IMR-90 (cell line): ENCODE data around the gene TCF7L1. TPM values are rescaled to one million over a fixed set of nuclear protein-coding genes. Genes with fewer than 3 reads are reported as not detected.

Experiments
- ATAC-seq: fragments of 200-7000 bp; cut with Tn5 transposase; 2 replicates; pipeline ENCODE4 v1.9.1; 2020; ENCODE audit warnings: low read depth, mild to moderate bottlenecking, moderate library complexity
- BruUV-seq: library from RNA; stranded (reverse); fragments of 400-500 nt; replicated peaks from 2 replicates; lab custom pipeline; 2021; lab: Mats Ljungman, UMichigan
- CTCF ChIA-PET: fragments of 300-600 bp; formaldehyde crosslinking; extraction: SDS; loops from one replicate; lab custom pipeline; 2021; ENCODE audit warnings: antibody characterized with exemption; lab: Yijun Ruan, JAX
- POLR2A ChIA-PET: fragments of 300-600 bp; sonication (Branson Sonifier 250); formaldehyde crosslinking; loops from one replicate; lab custom pipeline; 2022; ENCODE audit warnings: antibody characterized with exemption; ENCODE audit not compliant: unreplicated experiment; lab: Charles Lee
- DNase-seq: peaks from one replicate; pipeline ENCODE4 v3.0.0; 2013
- H2AFZ ChIP-seq: replicated peaks from 2 replicates; pipeline ENCODE3; 2013; ENCODE audit warnings: low read length, mild to moderate bottlenecking; ENCODE audit not compliant: poor library complexity
- H2AK5ac ChIP-seq: 2 replicates; pipeline ENCODE4 v1.6.1; 2013; ENCODE audit warnings: low read depth, low read length, inconsistent platforms
- H2AK9ac ChIP-seq: replicated peaks from 2 replicates; pipeline ENCODE3; 2013; ENCODE audit warnings: mild to moderate bottlenecking, low read depth, low read length, moderate library complexity; ENCODE audit not compliant: poor library complexity
- H2BK120ac ChIP-seq: 2 replicates; pipeline ENCODE4 v1.6.1; 2013; ENCODE audit warnings: low read depth, low read length, inconsistent platforms
- H2BK15ac ChIP-seq: 3 replicates; pipeline ENCODE4 v1.6.1; 2013; ENCODE audit warnings: low read depth, low read length, inconsistent platforms
- H2BK20ac ChIP-seq: 2 replicates; pipeline ENCODE4 v1.6.1; 2013; ENCODE audit warnings: low read depth, mild to moderate bottlenecking, inconsistent platforms, low read length, moderate library complexity
- H2BK5ac ChIP-seq: 2 replicates; pipeline ENCODE4 v1.6.1; 2013; ENCODE audit warnings: mild to moderate bottlenecking, low read depth, low read length, inconsistent platforms; ENCODE audit not compliant: poor library complexity, severe bottlenecking
- H3K14ac ChIP-seq: replicated peaks from 2 replicates; pipeline ENCODE4 v1.6.1; 2013; ENCODE audit warnings: low read depth, low read length, inconsistent platforms
- H3K18ac ChIP-seq: 2 replicates; pipeline ENCODE4 v1.6.1; 2013; ENCODE audit warnings: low read depth, low read length, control low read depth
- H3K23ac ChIP-seq: 2 replicates; pipeline ENCODE4 v1.6.1; 2013; ENCODE audit warnings: low read depth, low read length, inconsistent platforms
- H3K27ac ChIP-seq: 2 replicates; pipeline ENCODE4 v1.5.1; 2013; ENCODE audit warnings: mild to moderate bottlenecking, control low read depth, low read length; ENCODE audit not compliant: insufficient read depth
- H3K27me3 ChIP-seq: 2 replicates; pipeline ENCODE4 v1.6.1; 2013; ENCODE audit warnings: low read length; ENCODE audit not compliant: control insufficient read depth, insufficient read depth
- H3K36me3 ChIP-seq: 2 replicates; pipeline ENCODE4 v1.6.1; 2013; ENCODE audit warnings: low read length, mixed read lengths; ENCODE audit not compliant: control insufficient read depth, insufficient read depth
- H3K4ac ChIP-seq: 2 replicates; pipeline ENCODE4 v1.6.1; 2013; ENCODE audit warnings: low read depth, low read length, inconsistent platforms
- H3K4me1 ChIP-seq: 2 replicates; pipeline ENCODE4 v1.6.1; 2013; ENCODE audit warnings: low read length, mixed read lengths; ENCODE audit not compliant: control insufficient read depth, insufficient read depth
- H3K4me2 ChIP-seq: 2 replicates; pipeline ENCODE4 v1.6.1; 2013; ENCODE audit warnings: low read depth, mild to moderate bottlenecking, control low read depth, low read length, moderate library complexity
- H3K4me3 ChIP-seq: 2 replicates; pipeline ENCODE4 v1.5.1; 2013; ENCODE audit warnings: low read depth, mild to moderate bottlenecking, control low read depth, low read length, moderate library complexity; ENCODE audit not compliant: insufficient read depth
- H3K56ac ChIP-seq: 2 replicates; pipeline ENCODE4 v1.6.1; 2013; ENCODE audit warnings: low read length, inconsistent platforms; ENCODE audit not compliant: insufficient read depth; ENCODE audit errors: extremely low read depth
- H3K79me1 ChIP-seq, 2 experiments: 2 replicates each; pipeline ENCODE4 v1.6.1; 2013; ENCODE audit warnings: low read length in 2 of 2, inconsistent platforms in 1 of 2, low read depth in 1 of 2
- H3K9ac ChIP-seq: 2 replicates; pipeline ENCODE4 v1.6.1; 2013; ENCODE audit warnings: low read depth, low read length, control low read depth
- H3K9me1 ChIP-seq: 2 replicates; pipeline ENCODE4 v1.6.1; 2013; ENCODE audit warnings: low read length, inconsistent platforms; ENCODE audit not compliant: insufficient read depth
- H3K9me3 ChIP-seq: 2 replicates; pipeline ENCODE4 v1.6.1; 2013; ENCODE audit warnings: low read length; ENCODE audit not compliant: control insufficient read depth, insufficient read depth
- H4K20me1 ChIP-seq: 2 replicates; pipeline ENCODE4 v1.6.1; 2013; ENCODE audit warnings: low read length, inconsistent platforms; ENCODE audit not compliant: insufficient read depth
- H4K5ac ChIP-seq: 2 replicates; pipeline ENCODE4 v1.6.1; 2013; ENCODE audit warnings: mild to moderate bottlenecking, low read depth, low read length, control low read depth
- H4K8ac ChIP-seq, 2 experiments: 2 replicates each; pipeline ENCODE4 v1.6.1; 2013; ENCODE audit warnings: low read depth in 2 of 2, low read length in 2 of 2, control low read depth in 1 of 2, inconsistent platforms in 1 of 2
- H4K91ac ChIP-seq: 2 replicates; pipeline ENCODE4 v1.6.1; 2013; ENCODE audit warnings: low read depth, low read length, inconsistent platforms; ENCODE audit not compliant: insufficient read depth
- BHLHE40 ChIP-seq: fragments of 150-350 bp; IDR thresholded peaks from 2 replicates; pipeline ENCODE4 v1.6.1; 2016; ENCODE audit warnings: mild to moderate bottlenecking, low read depth, low read length
- CEBPB ChIP-seq: IDR thresholded peaks from 2 replicates; pipeline ENCODE4 v1.6.1; 2012; ENCODE audit warnings: low read depth, low read length, improper control_type of control experiment
- CHD1 ChIP-seq: IDR thresholded peaks from 2 replicates; pipeline ENCODE4 v1.6.1; 2012; ENCODE audit warnings: low read depth, low read length, improper control_type of control experiment
- CTCF ChIP-seq: conservative IDR thresholded peaks from 2 replicates; pipeline ENCODE4 v1.5.1; 2012; ENCODE audit warnings: mild to moderate bottlenecking, low read depth, low read length, improper control_type of control experiment
- ELK1 ChIP-seq: fragments of 150-350 bp; IDR thresholded peaks from 2 replicates; pipeline ENCODE4 v1.6.1; 2016; ENCODE audit warnings: low read depth, mild to moderate bottlenecking, low read length, moderate library complexity, borderline replicate concordance
- FOS ChIP-seq: fragments of 150-350 bp; IDR thresholded peaks from 2 replicates; pipeline ENCODE4 v1.6.1; 2016; ENCODE audit warnings: low read depth, low read length
- MAFK ChIP-seq: IDR thresholded peaks from 2 replicates; pipeline ENCODE4 v1.6.1; 2012; ENCODE audit warnings: low read depth, low read length, improper control_type of control experiment
- MAZ ChIP-seq: IDR thresholded peaks from 2 replicates; pipeline ENCODE4 v1.6.1; 2012; ENCODE audit warnings: low read depth, mild to moderate bottlenecking, low read length, improper control_type of control experiment, moderate library complexity, borderline replicate concordance
- MXI1 ChIP-seq: IDR thresholded peaks from 2 replicates; pipeline ENCODE4 v1.6.1; 2012; ENCODE audit warnings: low read depth, mild to moderate bottlenecking, low read length, moderate library complexity, borderline replicate concordance
- NFE2L2 ChIP-seq: fragments of 150-350 bp; IDR thresholded peaks from 2 replicates; pipeline ENCODE4 v1.6.1; 2016; ENCODE audit warnings: low read depth, mild to moderate bottlenecking, low read length
- POLR2A ChIP-seq: IDR thresholded peaks from 2 replicates; pipeline ENCODE4 v1.6.1; 2012; ENCODE audit warnings: mild to moderate bottlenecking, low read depth, low read length
- RAD21 ChIP-seq: IDR thresholded peaks from 2 replicates; pipeline ENCODE4 v1.6.1; 2012; ENCODE audit warnings: low read length, improper control_type of control experiment
- RCOR1 ChIP-seq: IDR thresholded peaks from 2 replicates; pipeline ENCODE4 v1.6.1; 2012; ENCODE audit warnings: mild to moderate bottlenecking, low read length, improper control_type of control experiment; ENCODE audit not compliant: insufficient replicate concordance
- RFX5 ChIP-seq: IDR thresholded peaks from 2 replicates; pipeline ENCODE4 v1.8.0; 2012; ENCODE audit warnings: low read depth, mild to moderate bottlenecking, low read length, moderate library complexity
- SMC3 ChIP-seq: fragments of 150-350 bp; IDR thresholded peaks from 2 replicates; pipeline ENCODE4 v1.6.1; 2016; ENCODE audit warnings: low read depth, mild to moderate bottlenecking, antibody characterized with exemption, low read length, moderate library complexity
- USF2 ChIP-seq: fragments of 150-350 bp; IDR thresholded peaks from 2 replicates; pipeline ENCODE4 v1.6.1; 2017; ENCODE audit warnings: mild to moderate bottlenecking, antibody characterized with exemption, low read length, low read depth
- WGBS, 2 experiments: methylation state at CpG; one replicate each; pipeline versions ENCODE4 v1.1.5 to v1.1.7; 2013; ENCODE audit warnings: missing lambda C conversion rate in 2 of 2; ENCODE audit not compliant: insufficient read length in 1 of 2; ENCODE audit errors: extremely low coverage in 2 of 2; 5-methylcytosine and 5-hydroxymethylcytosine counted together
- dilution Hi-C: fragments of 300-500 bp; cut with HindIII; formaldehyde crosslinking; loops from one replicate; pipeline ENCODE4 v1.14.3; 2018; ENCODE audit warnings: low sequenced_read_pairs; ENCODE audit not compliant: unreplicated experiment
- in situ Hi-C: fragments of 300-500 bp; cut with MboI; formaldehyde crosslinking; loops from 3 replicates; pipeline ENCODE4 v1.14.3; 2019; ENCODE audit warnings: low sequenced_read_pairs, inconsistent platforms, mixed read lengths
- intact Hi-C: fragments of 100-400 bp; cut with micrococcal nuclease; formaldehyde crosslinking; loops from 2 replicates; pipeline ENCODE4 v1.10.0; 2022
- polyA plus RNA-seq, 3 experiments: library from polyadenylated mRNA; depleted of rRNA; stranded (reverse); fragments of >200 nt; gene quantifications; 2 replicates each; pipeline ENCODE4 v1.2.3, GENCODE V29; 2012; ENCODE audit warnings: low replicate concordance in 1 of 3
- total RNA-seq: library from RNA; depleted of rRNA; stranded (reverse); fragments of >200 nt; gene quantifications from 2 replicates; pipeline ENCODE4 v1.2.3, GENCODE V29; 2012

The TCF7L1 gene
- total and polyA plus RNA-seq, 2 of the 4 experiments (the other 2 are of a cell fraction) = 0.72 to 11.1 TPM

- no peak overlapping the region for H3K4me3 ChIP-seq
- no peak overlapping the region for H2AK9ac ChIP-seq
- H3K27me3 ChIP-seq = no peaks in the 10 kb centered on the region
- no peaks in the 10 kb centered on the region for H4K20me1 ChIP-seq
- ChIA-PET POLR2A (no interaction called here), CTCF (interaction anchor here (1.0 kb wide), 1 partner anchor 11 kb away, joined by 3 read pairs; no protein-coding TSS in a partner anchor)
- no peaks in the 10 kb centered on the region for H3K79me1 ChIP-seq
- H4K5ac ChIP-seq = no peak overlapping the region
- no peak overlapping the region for H3K56ac ChIP-seq
- H3K23ac ChIP-seq = no peak overlapping the region
- H2BK15ac ChIP-seq = no peak overlapping the region
- no peak overlapping the region for H2AFZ ChIP-seq
- H2BK20ac ChIP-seq = no peak overlapping the region
- no peak for TF ChIP-seq RCOR1
- TF ChIP-seq CTCF = no peak
- no peak for TF ChIP-seq RAD21
- no peak for TF ChIP-seq BHLHE40
- TF ChIP-seq FOS = no peak
- TF ChIP-seq CHD1 = no peak
- TF ChIP-seq NFE2L2 = no peak
- TF ChIP-seq USF2 = no peak
- no peak for TF ChIP-seq CEBPB
- TF ChIP-seq MAFK = no peak
- TF ChIP-seq POLR2A = no peak
- no peak for TF ChIP-seq MXI1
- no peak for TF ChIP-seq ELK1
- TF ChIP-seq RFX5 = no peak
- TF ChIP-seq MAZ = no peak
- TF ChIP-seq SMC3 = no peak
- DNase-seq = no peak
- H3K18ac ChIP-seq = no peak overlapping the region
- H3K27ac ChIP-seq = no peak overlapping the region
- no peak overlapping the region for H2AK5ac ChIP-seq
- H4K8ac ChIP-seq = no peak overlapping the region
- H3K36me3 ChIP-seq = peaks cover 35% of the 10 kb centered on the region
- H2BK5ac ChIP-seq = no peak overlapping the region
- no peaks in the 10 kb centered on the region for H3K9me3 ChIP-seq
- no peak overlapping the region for H2BK120ac ChIP-seq
- no peak overlapping the region for H3K14ac ChIP-seq
- intact Hi-C loops (no loop called here), in situ Hi-C loops (no loop called here), dilution Hi-C loops (no loop called here)
- no peak overlapping the region for H4K91ac ChIP-seq
- no peak overlapping the region for H3K9ac ChIP-seq
- WGBS, 2 experiments = 89% methylated on average over 4 of the region's 14 CpGs; no CpG with 5 or more reads in 1 of the 2 experiments
- no peaks in the 10 kb centered on the region; the same call in 1 of the 2 replicates for H3K9me1 ChIP-seq
- no peak overlapping the region for H3K4ac ChIP-seq
- BruUV-seq = no TSS peak
- no peak for ATAC-seq
- H3K4me2 ChIP-seq = no peak overlapping the region
- no peaks in the 10 kb centered on the region for H3K4me1 ChIP-seq
These were observed 211.3 kb downstream of the TCF7L1 start for GRCh38 chr2:85344356-85344954.
